GM11168 (cell line): ENCODE results near the gene INSL3.

Experiments used
- in situ Hi-C: fragments of 300-500 bp; cut with MboI; formaldehyde crosslinking; loops from one replicate; pipeline ENCODE4 v1.12.0; 2022; ENCODE audit warnings: low sequenced_read_pairs; ENCODE audit not compliant: unreplicated experiment

INSL3 gene

DNA sequence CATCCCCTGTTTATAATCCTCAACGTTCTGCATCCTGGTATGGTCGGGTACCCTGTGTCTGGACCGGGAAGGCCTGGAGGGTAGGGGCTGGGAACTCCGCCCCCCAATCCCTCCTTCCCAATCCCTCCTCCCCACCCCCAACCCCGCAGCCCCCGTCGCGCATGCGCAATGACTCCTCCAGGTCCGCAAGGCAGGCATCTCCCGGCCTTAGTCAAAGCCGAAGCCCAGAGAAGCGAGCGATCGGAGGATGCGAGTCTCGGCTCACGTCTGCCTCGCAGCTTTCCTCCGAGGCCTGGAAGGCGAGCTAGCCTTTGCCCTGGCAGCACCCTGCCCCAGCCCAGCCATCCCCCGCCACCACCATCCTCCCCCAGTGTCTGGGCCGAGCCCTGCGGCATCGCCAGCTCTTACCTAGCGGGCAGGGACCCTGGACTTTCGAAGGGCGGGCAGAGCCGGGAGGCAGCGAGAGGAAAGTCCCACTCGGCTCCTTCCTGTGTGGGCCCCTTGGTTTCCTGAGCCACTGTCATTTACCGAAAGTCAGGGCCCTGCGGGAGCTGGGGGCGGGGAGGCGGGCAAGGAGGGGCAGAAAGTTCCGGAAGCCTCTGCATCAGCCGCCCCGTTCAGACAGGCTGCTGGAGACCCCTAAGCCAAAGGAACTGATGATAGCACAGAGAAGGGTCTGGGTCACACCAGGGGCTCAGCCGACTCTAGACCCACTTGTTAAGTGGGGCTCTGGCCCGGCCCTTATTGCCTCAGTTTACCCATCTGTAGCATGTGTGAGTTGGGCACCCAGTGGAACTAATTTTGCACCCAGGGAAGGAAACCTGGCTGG is 26.4 kb upstream of the INSL3 start, which contains the start of gene JAK3:
JAK3 (minus strand) TSS at position 445 of the 829 bp plus-strand sequence. CDS start 3,565 bp downstream, outside the sequence.
- in situ Hi-C loops, result no loop called here

DNA sequence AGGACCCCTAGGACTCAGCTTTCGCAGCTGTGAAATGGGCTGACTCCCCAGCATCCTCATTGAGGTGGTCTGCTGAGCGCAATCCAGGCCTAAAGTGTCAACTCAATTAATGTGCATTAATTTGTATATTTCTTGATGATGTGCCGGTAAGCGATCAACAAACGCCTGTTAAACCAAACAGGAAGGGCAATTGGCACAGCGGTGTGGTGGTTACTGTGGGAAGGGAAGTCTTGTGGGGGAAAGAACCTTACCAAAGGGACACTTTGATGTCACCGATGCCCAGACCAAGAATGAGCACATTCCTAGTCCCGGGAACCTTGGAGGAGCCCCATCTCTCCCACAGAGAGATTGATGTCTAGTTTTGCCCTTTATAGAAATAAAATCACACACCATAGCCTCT is 24.8 kb upstream of the INSL3 start:
- in situ Hi-C loops, result no loop called here

- in situ Hi-C loops, result no loop called here
Observed at GRCh38 chr19:17843908-17844490, 22.7 kb upstream of the INSL3 start.

- in situ Hi-C loops, result no loop called here
Observed at GRCh38 chr19:17843292-17843827, 22.0 kb upstream of the INSL3 start.

DNA sequence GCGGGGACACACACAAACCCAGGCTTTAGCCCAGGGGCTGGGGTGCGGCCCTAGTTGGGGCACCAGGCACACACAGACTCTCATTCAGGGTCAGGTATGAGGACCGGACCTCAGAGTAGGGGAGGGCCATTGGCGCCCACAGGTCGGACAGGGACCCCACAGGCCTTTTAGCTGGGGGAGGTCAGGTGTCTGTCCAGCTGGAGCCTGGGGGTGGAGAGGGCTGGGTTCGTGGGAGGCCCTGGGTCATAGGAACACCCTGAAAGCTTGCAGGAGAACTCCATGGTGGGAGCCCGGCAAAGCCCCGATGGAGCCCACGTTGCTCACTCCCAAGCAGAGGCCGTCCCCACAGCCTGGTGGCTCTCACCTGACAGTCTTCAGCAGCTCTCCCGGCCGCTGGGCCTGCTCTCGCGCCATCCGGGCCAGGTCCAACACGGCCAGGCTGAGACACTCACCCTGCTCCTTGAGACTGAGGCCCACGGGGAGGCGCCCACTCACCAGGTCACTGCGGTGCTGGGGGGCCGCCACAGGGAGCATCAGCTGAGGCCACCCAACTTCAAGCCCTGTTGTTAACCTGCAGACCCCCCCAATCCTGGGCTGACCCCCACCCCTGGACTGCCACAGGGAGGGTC is 21.5 kb upstream of the INSL3 start:
- in situ Hi-C loops, result no loop called here

- in situ Hi-C loops, result no loop called here
Observed at GRCh38 chr19:17841810-17842662, 20.7 kb upstream of the INSL3 start.

- in situ Hi-C loops, result no loop called here
Observed at GRCh38 chr19:17841371-17841809, 20.1 kb upstream of the INSL3 start.

DNA sequence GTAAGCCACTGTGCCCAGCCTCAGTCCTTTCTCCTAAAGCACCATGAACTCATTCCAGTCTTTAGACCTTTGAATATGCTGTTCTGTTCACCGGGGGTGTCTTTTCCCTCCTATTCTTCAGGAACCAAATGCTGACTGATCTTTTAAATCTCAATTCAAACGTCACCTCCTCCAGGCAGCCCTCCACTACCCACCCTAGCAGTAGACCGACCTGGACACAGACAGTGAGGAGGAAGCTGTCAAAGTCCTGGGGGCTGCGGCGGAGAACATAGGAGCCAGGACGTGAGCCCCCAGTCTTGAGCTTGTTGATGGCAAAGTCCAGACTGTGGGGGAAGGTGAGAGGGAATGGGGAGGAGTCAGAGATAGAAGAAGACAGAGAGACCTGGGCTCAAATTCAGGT is 18.7 kb upstream of the INSL3 start:
- in situ Hi-C loops, result no loop called here

GRCh38 chr19:17837972-17838371 is 16.7 kb upstream of the INSL3 start:
- in situ Hi-C loops, result no loop called here

DNA sequence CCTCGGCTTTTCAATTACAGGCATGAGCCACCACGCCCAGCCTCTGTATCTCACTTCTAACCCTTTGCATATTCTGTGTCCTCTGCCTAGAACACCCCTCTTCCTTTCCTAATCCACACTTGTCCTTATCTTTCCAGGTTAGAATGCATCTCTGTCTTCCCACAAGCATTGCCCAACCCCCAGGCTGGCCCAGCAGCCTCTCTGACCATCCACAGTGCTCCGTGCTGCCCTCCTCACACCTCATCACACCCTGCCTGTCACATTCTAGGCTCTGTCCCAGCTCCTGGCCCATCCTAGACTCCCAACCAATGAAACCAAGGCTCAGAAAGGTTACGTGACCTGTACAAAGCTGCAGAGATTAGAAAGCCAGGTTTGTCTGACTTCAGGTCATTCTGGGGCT is 15.2 kb upstream of the INSL3 start:
- in situ Hi-C loops, result no loop called here

GRCh38 chr19:17835182-17836006 is 14.1 kb upstream of the INSL3 start:
- in situ Hi-C loops, result no loop called here

- in situ Hi-C loops, result no loop called here
Observed at GRCh38 chr19:17834350-17835181, 13.2 kb upstream of the INSL3 start.

- in situ Hi-C loops, result no loop called here
Observed at GRCh38 chr19:17832443-17833208, 11.3 kb upstream of the INSL3 start.

- in situ Hi-C loops, result no loop called here
Observed at GRCh38 chr19:17831419-17831888, 10.1 kb upstream of the INSL3 start.

GRCh38 chr19:17830567-17831418 is 9.5 kb upstream of the INSL3 start:
- in situ Hi-C loops, result no loop called here

DNA sequence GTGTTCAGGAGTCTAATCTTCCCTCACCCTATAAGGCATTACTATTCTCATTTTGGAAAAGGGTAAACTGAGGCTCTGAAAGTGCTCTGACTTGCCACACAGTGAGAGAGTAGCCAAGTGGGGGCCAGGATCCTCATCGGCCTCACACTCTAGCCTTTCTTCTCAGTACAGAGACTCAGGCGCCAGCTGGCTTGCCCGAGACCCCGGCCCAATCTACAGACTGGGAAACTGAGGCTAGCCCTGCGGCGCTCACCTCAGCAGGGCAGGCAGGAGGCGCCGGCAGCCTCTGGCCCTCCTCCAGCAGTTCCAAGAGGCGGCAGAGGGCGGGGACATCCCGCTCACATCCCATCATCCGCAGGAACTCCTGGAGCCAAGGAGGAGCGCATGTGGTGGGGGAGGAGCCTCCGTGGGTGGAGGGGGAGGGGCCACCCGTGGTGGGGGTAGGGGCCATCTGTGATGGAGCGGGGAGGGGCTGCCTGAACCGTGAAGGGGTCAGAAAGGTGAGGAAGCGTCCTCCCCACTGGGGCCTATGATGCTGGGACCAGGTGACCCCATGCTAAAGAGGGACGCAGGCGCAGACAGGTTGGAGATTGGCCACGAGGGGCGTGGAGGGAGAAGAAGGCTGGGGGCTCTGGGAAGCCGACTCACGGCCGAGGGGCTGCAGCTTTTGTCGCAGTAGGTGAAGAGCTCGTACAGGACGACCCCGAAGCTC is 8.7 kb upstream of the INSL3 start:
- in situ Hi-C loops, result no loop called here
